Hindlimb muscle (tissue), 1 donor: ENCODE results near the gene ADAM19. TPM values are rescaled to one million over a fixed set of nuclear protein-coding genes. Genes with fewer than 3 reads are reported as not detected.

ENCODE experiments used
- polyA plus RNA-seq: library from polyadenylated mRNA; unstranded; fragments of 120-200 nt; gene quantifications from one replicate; pipeline ENCODE4 v1.2.1, GENCODE V29; 2013; ENCODE audit not compliant: insufficient read length

ADAM19 gene
- polyA plus RNA-seq, 1 donor = 17.7 TPM

Other genes starting within 250 kb of the ADAM19 start
- 0.22 TPM for gene NIPAL4, start 115.6 kb downstream of the ADAM19 start, polyA plus RNA-seq
- 0.26 TPM for gene SOX30, start 76.7 kb upstream of the ADAM19 start, polyA plus RNA-seq
- gene C5orf52, start 95.8 kb upstream of the ADAM19 start, polyA plus RNA-seq = not detected
- gene THG1L, start 155.6 kb upstream of the ADAM19 start, polyA plus RNA-seq = 25.7 TPM
- gene LSM11, start 167.9 kb upstream of the ADAM19 start, polyA plus RNA-seq = 10.6 TPM